ENCODE results near the gene LARP4. TPM values are rescaled to one million over a fixed set of nuclear protein-coding genes. Genes with fewer than 3 reads are reported as not detected.
"Not testable (repeated sequence)": the region's sequence is repeated elsewhere in the genome, so short reads cannot be mapped to it uniquely, and the experiment has no call there.

Gene LARP4
- total RNA-seq, 1 donor from 2014 or later: 64.2 TPM

- H3K27me3 Mint-ChIP-seq: no peaks in the 10 kb centered on the region
- no peaks in the 10 kb centered on the region for H3K4me1 Mint-ChIP-seq (ENCODE audit: low read depth)
- H3K4me3 Mint-ChIP-seq (ENCODE audit: low read depth): no peak overlapping the region
- H3K27ac Mint-ChIP-seq: no peak overlapping the region
- no peak for TF ChIP-seq CTCF (IDR thresholded peaks at IDR 0.05; ENCODE audit: unreplicated experiment)
- DNase-seq (ENCODE audit: low spot score, unreplicated experiment): no peak
- H3K9me3 Mint-ChIP-seq (ENCODE audit: low read depth): no peaks in the 10 kb centered on the region
- H3K36me3 Mint-ChIP-seq (ENCODE audit: insufficient read depth): no peaks in the 10 kb centered on the region
Observed at GRCh38 chr12:50354908-50355307, 45.8 kb upstream of the LARP4 start.

GRCh38 chr12:50355365-50355764 lies 45.3 kb upstream of the LARP4 start:
- Mint-ChIP-seq H3K9me3 (ENCODE audit: low read depth) (no peaks in the 10 kb centered on the region), H3K36me3 (ENCODE audit: insufficient read depth) (no peaks in the 10 kb centered on the region), H3K4me3 (ENCODE audit: low read depth) (no peak overlapping the region), H3K4me1 (ENCODE audit: low read depth) (no peaks in the 10 kb centered on the region), H3K27ac (no peak overlapping the region), H3K27me3 (no peaks in the 10 kb centered on the region)
- TF ChIP-seq CTCF (IDR thresholded peaks at IDR 0.05; ENCODE audit: unreplicated experiment): no peak
- DNase-seq (ENCODE audit: low spot score, unreplicated experiment): no peak

GRCh38 chr12:50362671-50363070 lies 38.0 kb upstream of the LARP4 start:
- no peak for TF ChIP-seq CTCF (IDR thresholded peaks at IDR 0.05; ENCODE audit: unreplicated experiment)
- no peaks in the 10 kb centered on the region for H3K4me1 Mint-ChIP-seq (ENCODE audit: low read depth)

GRCh38 chr12:50363141-50363540 lies 37.5 kb upstream of the LARP4 start:
- no peak for TF ChIP-seq CTCF (IDR thresholded peaks at IDR 0.05; ENCODE audit: unreplicated experiment)
- Mint-ChIP-seq H3K36me3 (ENCODE audit: insufficient read depth) (no peaks in the 10 kb centered on the region), H3K9me3 (ENCODE audit: low read depth) (no peaks in the 10 kb centered on the region), H3K27ac (no peak overlapping the region), H3K27me3 (no peaks in the 10 kb centered on the region), H3K4me3 (ENCODE audit: low read depth) (no peak overlapping the region), H3K4me1 (ENCODE audit: low read depth) (no peaks in the 10 kb centered on the region)
- no peak for DNase-seq (ENCODE audit: low spot score, unreplicated experiment)

More at GRCh38 chr12:50362671-50363070, 38.0 kb upstream of the LARP4 start:
- no peaks in the 10 kb centered on the region for H3K36me3 Mint-ChIP-seq (ENCODE audit: insufficient read depth)
- H3K4me3 Mint-ChIP-seq (ENCODE audit: low read depth): no peak overlapping the region
- H3K27ac Mint-ChIP-seq: no peak overlapping the region
- no peaks in the 10 kb centered on the region for H3K9me3 Mint-ChIP-seq (ENCODE audit: low read depth)
- DNase-seq (ENCODE audit: low spot score, unreplicated experiment): no peak
- no peaks in the 10 kb centered on the region for H3K27me3 Mint-ChIP-seq

- no peaks in the 10 kb centered on the region for H3K27me3 Mint-ChIP-seq
- H3K9me3 Mint-ChIP-seq (ENCODE audit: low read depth): no peaks in the 10 kb centered on the region
- no peak overlapping the region for H3K4me3 Mint-ChIP-seq (ENCODE audit: low read depth)
- no peak for TF ChIP-seq CTCF (IDR thresholded peaks at IDR 0.05; ENCODE audit: unreplicated experiment)
- DNase-seq (ENCODE audit: low spot score, unreplicated experiment): no peak
- no peaks in the 10 kb centered on the region for H3K36me3 Mint-ChIP-seq (ENCODE audit: insufficient read depth)
- H3K4me1 Mint-ChIP-seq (ENCODE audit: low read depth): no peaks in the 10 kb centered on the region
- no peak overlapping the region for H3K27ac Mint-ChIP-seq
Observed at GRCh38 chr12:50365709-50366406, 34.8 kb upstream of the LARP4 start.

- DNase-seq (ENCODE audit: low spot score, unreplicated experiment); H3K4me1 Mint-ChIP-seq (ENCODE audit: low read depth); H3K36me3 Mint-ChIP-seq (ENCODE audit: insufficient read depth); H3K27ac Mint-ChIP-seq; H3K4me3 Mint-ChIP-seq (ENCODE audit: low read depth); H3K27me3 Mint-ChIP-seq; H3K9me3 Mint-ChIP-seq (ENCODE audit: low read depth): not testable (repeated sequence)
Observed at GRCh38 chr12:50370672-50371071, 30.0 kb upstream of the LARP4 start.

Measured in progenitor cell of endocrine pancreas (in vitro differentiated cells).